Measurements from ENCODE around the gene TIGD6.
"Not testable (repeated sequence)": the region's sequence is repeated elsewhere in the genome, so short reads cannot be mapped to it uniquely, and the experiment has no call there.

Gene TIGD6

DNA sequence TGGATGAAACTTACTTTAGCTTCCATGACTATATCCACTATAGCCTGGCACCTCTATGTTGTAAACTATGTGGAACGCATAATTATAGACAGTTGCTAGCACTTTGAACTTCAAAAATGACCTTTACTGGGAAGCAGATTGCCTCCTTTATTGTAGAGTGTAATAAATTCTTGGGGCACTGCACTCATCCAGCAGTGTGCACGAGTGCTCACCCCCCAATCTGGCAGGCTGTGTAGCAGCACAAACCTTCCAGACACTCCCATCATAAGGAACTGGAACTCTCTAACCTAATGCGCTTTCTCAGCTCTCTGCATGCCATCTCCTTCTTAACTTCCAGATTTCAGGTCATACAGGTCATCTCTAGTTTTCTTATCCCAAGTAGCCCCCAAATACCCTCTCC, 54.3 kb downstream of the TIGD6 start:
- H3K9me2 ChIP-seq (replicated peaks; ENCODE audit: control insufficient read depth, low read length), result no peaks in the 10 kb centered on the region
- no peaks in the 10 kb centered on the region for H3K4me1 ChIP-seq (ENCODE audit: control insufficient read depth, low read length)

DNA sequence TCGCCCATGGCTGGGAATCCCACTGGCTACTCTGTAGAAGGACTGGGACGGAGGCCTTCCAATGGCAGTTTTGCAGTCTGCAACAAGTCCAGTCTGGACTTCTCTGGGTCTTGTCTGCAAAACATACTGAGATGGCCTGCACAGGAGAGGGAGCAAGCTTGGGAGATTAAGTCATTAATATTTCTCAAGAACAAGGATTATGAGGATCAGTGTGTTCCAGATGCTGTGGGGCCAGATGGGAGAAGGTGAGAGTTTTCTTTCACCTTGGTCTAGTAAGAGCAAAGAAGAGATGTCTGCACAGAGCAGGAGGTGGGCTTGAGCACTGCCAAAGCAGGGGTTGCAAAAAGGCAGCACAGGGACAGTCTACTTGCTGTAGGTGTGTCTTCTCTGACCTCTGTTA, 55.8 kb downstream of the TIGD6 start, which contains the start of gene PDE6A:
Gene PDE6A (minus strand): TSS at position 128 of the 400 bp plus-strand sequence. CDS start 120 bp downstream, at position 8.
- no peaks in the 10 kb centered on the region for H3K9me3 ChIP-seq (ENCODE audit: control insufficient read depth, insufficient read depth, low read length)
- no peak within 1 kb of the TSS for H3K4me3 ChIP-seq (ENCODE audit: low read length)
- H3K9me2 ChIP-seq (replicated peaks; ENCODE audit: control insufficient read depth, low read length), result no peaks in the 10 kb centered on the region
- TF ChIP-seq EZH2phosphoT487 (IDR thresholded peaks at IDR 0.05; ENCODE audit: borderline replicate concordance, low read length) (no peak), CTCF (IDR thresholded peaks at IDR 0.05; ENCODE audit: low read depth, low read length, poor library complexity, severe bottlenecking) (no peak)
- no peaks in the 10 kb centered on the region for H4K20me1 ChIP-seq (ENCODE audit: control insufficient read depth, insufficient read depth, low read depth, low read length)
- no peaks in the 10 kb centered on the region for H3K79me2 ChIP-seq (ENCODE audit: control insufficient read depth, low read length)
- no peak within 1 kb of the TSS for H3K27ac ChIP-seq (ENCODE audit: low read depth, low read length)
- H3K36me3 ChIP-seq (ENCODE audit: control insufficient read depth, low read length), result no peaks in the 10 kb centered on the region
- H3F3A ChIP-seq (ENCODE audit: control insufficient read depth, insufficient read depth), result no peaks in the 10 kb centered on the region
- no peaks in the 10 kb centered on the region for H3K4me1 ChIP-seq (ENCODE audit: control insufficient read depth, low read length)
- peaks cover 25% of the 10 kb centered on the region for H3K27me3 ChIP-seq (ENCODE audit: control insufficient read depth, low read length)
- no peak within 1 kb of the TSS for H3K4me2 ChIP-seq (ENCODE audit: low read length)

More for the DNA sequence above, 54.3 kb downstream of the TIGD6 start:
- TF ChIP-seq CTCF (IDR thresholded peaks at IDR 0.05; ENCODE audit: low read depth, low read length, poor library complexity, severe bottlenecking) (no peak), EZH2phosphoT487 (IDR thresholded peaks at IDR 0.05; ENCODE audit: borderline replicate concordance, low read length) (no peak)
- Histone ChIP-seq H3K27ac (ENCODE audit: low read depth, low read length) (no peak overlapping the region), H3K4me3 (ENCODE audit: low read length) (no peak overlapping the region), H3K79me2 (ENCODE audit: control insufficient read depth, low read length) (no peaks in the 10 kb centered on the region), H3K9me3 (ENCODE audit: control insufficient read depth, insufficient read depth, low read length) (no peaks in the 10 kb centered on the region), H3K4me2 (ENCODE audit: low read length) (no peak overlapping the region), H3F3A (ENCODE audit: control insufficient read depth, insufficient read depth) (no peaks in the 10 kb centered on the region), H3K27me3 (ENCODE audit: control insufficient read depth, low read length) (peaks cover 25% of the 10 kb centered on the region), H4K20me1 (ENCODE audit: control insufficient read depth, insufficient read depth, low read depth, low read length) (no peaks in the 10 kb centered on the region), H3K36me3 (ENCODE audit: control insufficient read depth, low read length) (no peaks in the 10 kb centered on the region)

DNA sequence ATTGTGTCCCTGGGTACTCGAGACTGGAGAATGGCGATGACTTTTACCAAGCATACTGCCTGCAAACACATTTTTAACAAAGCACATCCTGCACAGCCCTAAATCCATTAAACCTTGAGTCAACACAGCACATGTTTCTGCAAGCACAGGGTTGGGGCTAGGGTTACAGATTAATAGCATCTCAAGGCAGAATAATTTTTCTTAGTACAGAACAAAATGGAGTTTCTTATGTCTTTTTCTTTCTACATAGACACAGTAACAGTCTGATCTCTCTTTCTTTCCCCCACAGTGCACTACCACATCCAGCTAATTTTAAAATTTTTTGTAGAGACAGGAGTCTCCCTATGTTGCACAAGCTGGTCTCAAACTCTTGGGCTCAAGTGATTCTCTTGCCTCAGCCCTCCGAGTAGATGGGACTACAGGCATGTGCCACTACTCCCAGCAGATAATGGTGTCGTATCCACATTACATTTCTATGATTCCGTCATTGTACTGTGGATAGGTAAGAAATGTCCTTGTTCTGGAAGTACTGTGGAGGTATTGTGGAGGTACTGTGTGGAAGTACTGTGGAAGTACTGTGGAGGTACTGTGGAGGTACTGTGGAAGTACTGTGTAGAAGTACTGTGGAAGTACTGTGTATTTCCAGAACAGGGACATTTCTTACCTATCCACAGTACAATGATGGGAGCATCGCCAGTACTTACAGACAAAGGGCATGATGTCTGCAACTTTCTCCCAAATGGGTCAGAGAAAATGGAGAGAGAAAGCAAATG, 57.1 kb downstream of the TIGD6 start:
- not testable (repeated sequence) for H3K4me2 ChIP-seq (ENCODE audit: low read length); H3K4me1 ChIP-seq (ENCODE audit: control insufficient read depth, low read length); H3K36me3 ChIP-seq (ENCODE audit: control insufficient read depth, low read length); H3K9me3 ChIP-seq (ENCODE audit: control insufficient read depth, insufficient read depth, low read length); H3K4me3 ChIP-seq (ENCODE audit: low read length); H3F3A ChIP-seq (ENCODE audit: control insufficient read depth, insufficient read depth); H3K27ac ChIP-seq (ENCODE audit: low read depth, low read length); H3K79me2 ChIP-seq (ENCODE audit: control insufficient read depth, low read length); H3K9me2 ChIP-seq (replicated peaks; ENCODE audit: control insufficient read depth, low read length); H4K20me1 ChIP-seq (ENCODE audit: control insufficient read depth, insufficient read depth, low read depth, low read length)
- peaks cover 17% of the 10 kb centered on the region for H3K27me3 ChIP-seq (ENCODE audit: control insufficient read depth, low read length)

Measured in DOHH2 (cell line).